Measurements from ENCODE around the gene ZGPAT.

Gene ZGPAT

DNA sequence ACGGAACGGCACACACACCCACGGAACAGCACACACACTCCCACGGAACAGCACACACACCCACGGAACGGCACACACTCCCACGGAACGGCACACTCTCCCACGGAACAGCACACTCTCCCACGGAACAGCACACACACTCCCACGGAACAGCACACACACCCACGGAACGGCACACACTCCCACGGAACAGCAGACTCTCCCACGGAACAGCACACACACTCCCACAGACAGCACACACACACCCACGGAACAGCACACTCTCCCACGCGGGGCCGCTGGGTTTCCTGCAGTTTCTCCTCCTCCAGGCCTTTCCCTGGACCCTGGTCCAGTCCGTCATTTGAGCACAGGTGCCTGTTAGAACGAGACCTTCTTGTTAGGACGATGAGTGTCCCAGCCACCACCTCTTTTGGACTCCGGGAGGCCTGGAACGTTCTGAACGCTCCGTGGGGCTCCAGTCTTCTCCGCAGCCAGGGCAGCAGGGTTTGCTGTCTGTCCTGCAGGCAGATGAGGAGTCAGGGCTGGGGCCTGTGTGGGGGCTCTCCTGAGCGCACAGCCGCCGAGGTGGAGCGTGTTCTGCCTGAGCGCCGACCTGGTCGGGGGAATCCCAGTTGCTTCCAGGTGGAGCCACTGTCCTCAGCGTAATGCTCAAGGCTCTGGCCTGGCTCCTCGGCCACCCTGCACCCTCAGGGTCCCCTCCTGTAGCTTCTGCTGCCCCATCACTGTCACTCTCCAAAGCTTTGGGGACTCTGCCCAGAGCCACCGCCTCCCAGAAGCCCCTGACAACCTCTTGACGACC is 29.0 kb upstream of the ZGPAT start:
- no peak for DNase-seq (ENCODE audit: low read depth)

- DNase-seq (ENCODE audit: low read depth) = no peak
Observed at GRCh38 chr20:63679799-63680305, 28.0 kb upstream of the ZGPAT start.

- no peak for DNase-seq (ENCODE audit: low read depth)
Observed at GRCh38 chr20:63680427-63680826, 27.4 kb upstream of the ZGPAT start.

GRCh38 chr20:63680857-63681608 is 26.8 kb upstream of the ZGPAT start:
- no peak for DNase-seq (ENCODE audit: low read depth)

GRCh38 chr20:63681609-63682142 is 26.2 kb upstream of the ZGPAT start:
- DNase-seq (ENCODE audit: low read depth) = no peak

DNA sequence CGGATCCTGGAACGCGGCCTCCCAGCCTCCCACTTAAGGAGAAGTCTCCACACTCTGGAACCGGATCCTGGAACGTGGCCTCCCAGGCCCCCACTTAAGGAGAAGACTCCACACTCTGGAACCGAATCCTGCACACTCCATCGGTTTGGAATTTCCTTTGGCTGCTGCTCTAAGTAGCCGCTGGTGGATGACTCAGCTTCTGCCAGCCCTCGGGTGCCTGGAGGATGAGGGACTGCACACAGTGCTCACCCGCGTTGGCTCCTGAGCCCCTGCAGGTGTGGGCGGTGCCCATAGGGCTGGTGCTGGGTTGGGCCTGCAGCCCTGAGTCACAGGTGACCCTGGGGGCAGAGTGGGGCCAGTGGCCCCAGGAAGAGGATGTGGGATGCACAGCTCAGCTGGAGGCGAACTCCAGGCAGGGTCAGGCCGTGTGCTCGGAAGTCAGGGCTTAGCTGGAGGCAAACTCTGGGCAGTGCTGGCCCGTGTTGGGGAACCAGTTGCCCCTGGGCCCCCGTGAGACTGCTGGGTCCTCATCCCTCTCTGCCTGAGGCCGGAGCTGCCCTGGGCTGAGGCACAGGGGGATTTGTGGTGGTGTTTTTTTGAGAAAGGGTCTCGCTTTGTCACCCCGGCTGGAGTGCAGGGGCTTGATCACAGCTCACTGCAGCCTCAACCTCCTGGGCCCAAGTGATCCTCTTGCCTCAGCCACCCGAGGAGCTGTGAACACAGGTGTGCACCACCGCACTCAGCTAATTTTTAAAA is 25.3 kb upstream of the ZGPAT start:
- peak; percentile 96 for DNase-seq (ENCODE audit: low read depth)

- no peak for DNase-seq (ENCODE audit: low read depth)
Observed at GRCh38 chr20:63685269-63686026, 22.4 kb upstream of the ZGPAT start.

DNA sequence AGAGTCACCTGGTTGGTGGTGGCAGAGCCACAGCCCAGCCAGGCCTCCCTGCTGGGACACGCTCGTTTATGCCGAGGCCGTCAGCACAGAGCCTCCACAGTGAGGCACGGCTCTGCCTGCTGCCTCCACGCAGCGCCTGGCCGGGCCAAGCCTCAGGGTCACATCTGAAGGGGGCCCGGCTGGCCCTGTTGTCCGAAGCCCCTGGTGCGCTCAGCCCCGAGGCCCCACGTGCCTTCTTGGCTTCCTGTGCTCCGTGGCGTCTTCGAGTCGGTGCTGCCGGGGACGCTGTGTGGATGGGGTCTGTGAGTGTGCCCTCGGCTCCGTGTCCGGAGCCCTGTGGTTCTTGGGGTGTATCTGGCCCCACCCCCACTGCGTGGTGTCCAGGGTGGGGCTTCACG is 21.7 kb upstream of the ZGPAT start:
- DNase-seq (ENCODE audit: low read depth) = no peak

GRCh38 chr20:63686492-63687321 is 21.1 kb upstream of the ZGPAT start:
- DNase-seq (ENCODE audit: low read depth) = peak; percentile 38

- no peak for DNase-seq (ENCODE audit: low read depth)
Observed at GRCh38 chr20:63687419-63688178, 20.2 kb upstream of the ZGPAT start.

DNA sequence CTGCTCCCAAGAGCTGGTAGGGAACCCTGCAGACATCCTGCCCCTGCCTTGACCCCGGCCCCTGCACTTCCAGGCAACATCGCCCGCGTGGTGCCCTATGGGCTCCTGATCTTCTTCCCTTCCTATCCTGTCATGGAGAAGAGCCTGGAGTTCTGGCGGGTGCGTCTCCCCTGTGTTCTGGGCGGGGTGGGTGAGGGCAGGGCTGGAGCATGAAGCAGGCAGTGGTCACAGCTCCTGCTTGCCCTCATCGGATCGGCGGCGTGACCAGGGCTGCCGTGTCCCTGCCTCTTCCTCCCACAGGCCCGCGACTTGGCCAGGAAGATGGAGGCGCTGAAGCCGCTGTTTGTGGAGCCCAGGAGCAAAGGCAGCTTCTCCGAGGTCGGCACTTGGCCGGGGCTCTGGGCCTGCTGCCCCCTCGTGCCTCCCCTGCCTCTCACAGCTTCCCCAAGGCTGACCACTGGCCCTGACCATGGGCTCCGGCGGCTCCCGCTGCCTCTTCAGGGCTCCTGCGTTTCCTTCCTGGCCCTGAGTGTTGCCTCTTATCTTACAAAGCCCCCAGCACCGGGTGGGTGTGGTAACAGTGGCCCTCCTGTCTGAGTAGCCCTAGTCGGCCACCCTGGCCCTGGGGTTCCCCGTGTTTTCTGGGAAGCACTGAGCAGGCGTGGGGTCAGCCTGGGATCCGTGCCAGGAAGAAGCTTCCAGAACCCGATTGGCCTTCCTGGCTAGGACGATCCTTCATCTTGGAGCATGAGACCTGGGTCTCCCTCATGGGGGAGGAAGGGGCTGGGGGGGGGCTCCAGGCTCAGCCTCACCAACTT is 19.4 kb upstream of the ZGPAT start:
- no peak for DNase-seq (ENCODE audit: low read depth)

DNA sequence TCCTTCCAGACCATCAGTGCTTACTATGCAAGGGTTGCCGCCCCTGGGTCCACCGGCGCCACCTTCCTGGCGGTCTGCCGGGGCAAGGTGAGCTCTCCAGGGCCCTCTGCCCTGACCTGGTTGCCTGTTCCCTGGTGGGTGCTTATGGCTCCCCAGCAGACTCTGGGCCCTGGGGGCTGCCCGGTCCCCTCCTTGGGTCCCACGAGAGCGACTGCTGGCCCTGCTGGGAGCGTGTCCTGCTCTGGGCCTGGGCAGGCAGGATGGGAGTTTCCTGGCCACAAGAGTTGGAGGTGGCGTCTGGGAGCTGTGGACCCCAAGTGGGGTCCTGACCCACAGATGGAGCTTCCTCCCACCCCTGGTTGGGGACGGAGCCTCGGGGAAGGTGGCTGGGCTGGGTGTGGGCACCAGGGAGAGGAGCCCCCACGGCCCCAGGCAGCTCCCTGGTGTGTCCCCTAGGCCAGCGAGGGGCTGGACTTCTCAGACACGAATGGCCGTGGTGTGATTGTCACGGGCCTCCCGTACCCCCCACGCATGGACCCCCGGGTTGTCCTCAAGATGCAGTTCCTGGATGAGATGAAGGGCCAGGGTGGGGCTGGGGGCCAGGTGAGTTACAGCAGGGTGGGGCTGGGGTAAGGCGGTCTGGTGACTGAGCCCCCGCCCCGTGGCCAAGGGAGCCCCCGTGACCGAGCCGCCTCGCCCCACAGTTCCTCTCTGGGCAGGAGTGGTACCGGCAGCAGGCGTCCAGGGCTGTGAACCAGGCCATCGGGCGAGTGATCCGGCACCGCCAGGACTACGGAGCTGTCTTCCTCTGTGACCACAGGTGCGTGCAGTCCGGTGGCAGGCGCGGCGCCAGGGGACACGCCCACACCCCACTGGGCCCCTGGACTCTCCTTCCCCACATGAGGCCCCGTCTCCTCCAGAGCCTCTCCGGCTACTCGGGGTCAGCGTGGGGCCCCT is 18.5 kb upstream of the ZGPAT start:
- DNase-seq (ENCODE audit: low read depth) = no peak

DNA sequence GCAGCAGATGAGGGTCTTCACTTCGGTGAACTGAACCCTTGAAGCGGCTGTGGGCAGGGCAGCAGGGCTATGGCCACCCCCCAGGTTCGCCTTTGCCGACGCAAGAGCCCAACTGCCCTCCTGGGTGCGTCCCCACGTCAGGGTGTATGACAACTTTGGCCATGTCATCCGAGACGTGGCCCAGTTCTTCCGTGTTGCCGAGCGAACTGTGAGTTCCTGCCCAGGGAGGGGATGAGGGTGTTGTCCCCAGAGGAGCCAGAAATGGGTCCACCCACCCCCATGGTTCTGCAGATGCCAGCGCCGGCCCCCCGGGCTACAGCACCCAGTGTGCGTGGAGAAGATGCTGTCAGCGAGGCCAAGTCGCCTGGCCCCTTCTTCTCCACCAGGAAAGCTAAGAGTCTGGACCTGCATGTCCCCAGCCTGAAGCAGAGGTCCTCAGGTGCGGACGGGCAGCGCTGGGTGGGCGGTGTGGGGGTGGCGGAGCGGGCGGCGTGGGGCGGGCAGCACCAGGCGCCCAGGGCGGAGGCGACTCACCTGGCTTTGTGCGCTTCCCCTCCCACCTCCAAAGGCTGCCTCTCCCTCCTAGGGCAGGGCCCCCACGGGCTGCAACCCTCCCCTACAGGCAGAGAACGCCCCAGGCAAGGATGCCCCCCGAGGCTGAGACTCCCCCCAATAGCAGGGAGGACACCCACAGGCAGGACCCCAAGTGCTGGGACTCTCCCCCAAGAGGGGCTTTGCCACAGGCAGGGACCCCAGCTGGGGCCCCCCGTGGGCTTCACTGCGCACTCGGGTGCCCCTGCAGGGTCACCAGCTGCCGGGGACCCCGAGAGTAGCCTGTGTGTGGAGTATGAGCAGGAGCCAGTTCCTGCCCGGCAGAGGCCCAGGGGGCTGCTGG is 17.6 kb upstream of the ZGPAT start:
- DNase-seq (ENCODE audit: low read depth) = no peak

DNA sequence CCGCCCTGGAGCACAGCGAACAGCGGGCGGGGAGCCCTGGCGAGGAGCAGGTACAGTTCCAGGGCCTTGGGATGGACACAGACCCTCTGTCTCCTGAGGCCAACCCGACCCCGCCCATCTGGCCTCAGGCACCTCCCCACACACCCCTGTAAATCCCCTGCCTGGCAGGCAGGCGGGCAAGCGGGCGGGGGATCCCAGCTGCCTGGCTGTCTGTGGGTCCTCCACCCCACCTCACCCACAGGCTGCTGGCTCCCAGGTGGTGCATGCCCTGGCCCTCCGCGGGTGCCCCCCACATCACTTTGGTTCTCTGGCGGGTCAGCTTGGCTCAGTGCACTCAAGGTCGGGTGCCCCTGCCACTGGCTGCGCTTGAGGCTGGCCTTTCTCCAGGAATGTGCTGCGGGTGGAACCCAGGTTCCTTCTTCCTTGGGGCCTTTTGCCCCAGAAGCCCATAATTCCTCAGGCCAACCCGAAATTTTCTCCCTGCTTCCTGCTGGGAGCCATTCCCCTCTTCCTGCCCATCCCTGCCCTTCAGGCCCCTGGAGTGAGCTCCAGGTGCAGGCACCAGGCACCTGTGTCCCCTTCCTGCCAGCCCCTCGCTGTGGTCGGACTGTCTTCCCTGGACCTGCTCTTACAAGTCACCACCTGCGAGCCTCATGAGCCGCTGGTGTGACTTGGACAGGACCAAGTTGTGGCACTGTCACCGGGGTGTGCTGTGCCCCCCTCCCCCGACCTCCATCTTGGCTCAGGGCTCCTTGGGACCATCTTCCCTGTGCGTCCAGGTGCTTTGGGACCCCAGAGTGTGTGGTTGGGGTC is 16.7 kb upstream of the ZGPAT start:
- no peak for DNase-seq (ENCODE audit: low read depth)

- DNase-seq (ENCODE audit: low read depth) = no peak
Observed at GRCh38 chr20:63691711-63692435, 16.0 kb upstream of the ZGPAT start.

All from HS-27A (cell line).